IMR-90 (cell line): ENCODE measurements around the gene UNC79. TPM values are rescaled to one million over a fixed set of nuclear protein-coding genes. Genes with fewer than 3 reads are reported as not detected.

ENCODE experiments used
- ATAC-seq: fragments of 200-7000 bp; cut with Tn5 transposase; 2 replicates; pipeline ENCODE4 v1.9.1; 2020; ENCODE audit warnings: low read depth, mild to moderate bottlenecking, moderate library complexity
- BruUV-seq: library from RNA; stranded (reverse); fragments of 400-500 nt; replicated peaks from 2 replicates; lab custom pipeline; 2021; lab: Mats Ljungman, UMichigan
- CTCF ChIA-PET: fragments of 300-600 bp; formaldehyde crosslinking; extraction: SDS; loops from one replicate; lab custom pipeline; 2021; ENCODE audit warnings: antibody characterized with exemption; lab: Yijun Ruan, JAX
- POLR2A ChIA-PET: fragments of 300-600 bp; sonication (Branson Sonifier 250); formaldehyde crosslinking; loops from one replicate; lab custom pipeline; 2022; ENCODE audit warnings: antibody characterized with exemption; ENCODE audit not compliant: unreplicated experiment; lab: Charles Lee
- DNase-seq: peaks from one replicate; pipeline ENCODE4 v3.0.0; 2013
- H2AFZ ChIP-seq: replicated peaks from 2 replicates; pipeline ENCODE3; 2013; ENCODE audit warnings: low read length, mild to moderate bottlenecking; ENCODE audit not compliant: poor library complexity
- H2AK5ac ChIP-seq: 2 replicates; pipeline ENCODE4 v1.6.1; 2013; ENCODE audit warnings: low read depth, low read length, inconsistent platforms
- H2AK9ac ChIP-seq: replicated peaks from 2 replicates; pipeline ENCODE3; 2013; ENCODE audit warnings: mild to moderate bottlenecking, low read depth, low read length, moderate library complexity; ENCODE audit not compliant: poor library complexity
- H2BK120ac ChIP-seq: 2 replicates; pipeline ENCODE4 v1.6.1; 2013; ENCODE audit warnings: low read depth, low read length, inconsistent platforms
- H2BK15ac ChIP-seq: 3 replicates; pipeline ENCODE4 v1.6.1; 2013; ENCODE audit warnings: low read depth, low read length, inconsistent platforms
- H2BK20ac ChIP-seq: 2 replicates; pipeline ENCODE4 v1.6.1; 2013; ENCODE audit warnings: low read depth, mild to moderate bottlenecking, inconsistent platforms, low read length, moderate library complexity
- H2BK5ac ChIP-seq: 2 replicates; pipeline ENCODE4 v1.6.1; 2013; ENCODE audit warnings: mild to moderate bottlenecking, low read depth, low read length, inconsistent platforms; ENCODE audit not compliant: poor library complexity, severe bottlenecking
- H3K14ac ChIP-seq: replicated peaks from 2 replicates; pipeline ENCODE4 v1.6.1; 2013; ENCODE audit warnings: low read depth, low read length, inconsistent platforms
- H3K18ac ChIP-seq: 2 replicates; pipeline ENCODE4 v1.6.1; 2013; ENCODE audit warnings: low read depth, low read length, control low read depth
- H3K23ac ChIP-seq: 2 replicates; pipeline ENCODE4 v1.6.1; 2013; ENCODE audit warnings: low read depth, low read length, inconsistent platforms
- H3K27ac ChIP-seq: 2 replicates; pipeline ENCODE4 v1.5.1; 2013; ENCODE audit warnings: mild to moderate bottlenecking, control low read depth, low read length; ENCODE audit not compliant: insufficient read depth
- H3K27me3 ChIP-seq: 2 replicates; pipeline ENCODE4 v1.6.1; 2013; ENCODE audit warnings: low read length; ENCODE audit not compliant: control insufficient read depth, insufficient read depth
- H3K36me3 ChIP-seq: 2 replicates; pipeline ENCODE4 v1.6.1; 2013; ENCODE audit warnings: low read length, mixed read lengths; ENCODE audit not compliant: control insufficient read depth, insufficient read depth
- H3K4ac ChIP-seq: 2 replicates; pipeline ENCODE4 v1.6.1; 2013; ENCODE audit warnings: low read depth, low read length, inconsistent platforms
- H3K4me1 ChIP-seq: 2 replicates; pipeline ENCODE4 v1.6.1; 2013; ENCODE audit warnings: low read length, mixed read lengths; ENCODE audit not compliant: control insufficient read depth, insufficient read depth
- H3K4me2 ChIP-seq: 2 replicates; pipeline ENCODE4 v1.6.1; 2013; ENCODE audit warnings: low read depth, mild to moderate bottlenecking, control low read depth, low read length, moderate library complexity
- H3K4me3 ChIP-seq: 2 replicates; pipeline ENCODE4 v1.5.1; 2013; ENCODE audit warnings: low read depth, mild to moderate bottlenecking, control low read depth, low read length, moderate library complexity; ENCODE audit not compliant: insufficient read depth
- H3K56ac ChIP-seq: 2 replicates; pipeline ENCODE4 v1.6.1; 2013; ENCODE audit warnings: low read length, inconsistent platforms; ENCODE audit not compliant: insufficient read depth; ENCODE audit errors: extremely low read depth
- H3K79me1 ChIP-seq, 2 experiments: 2 replicates each; pipeline ENCODE4 v1.6.1; 2013; ENCODE audit warnings: low read length in 2 of 2, inconsistent platforms in 1 of 2, low read depth in 1 of 2
- H3K9ac ChIP-seq: 2 replicates; pipeline ENCODE4 v1.6.1; 2013; ENCODE audit warnings: low read depth, low read length, control low read depth
- H3K9me1 ChIP-seq: 2 replicates; pipeline ENCODE4 v1.6.1; 2013; ENCODE audit warnings: low read length, inconsistent platforms; ENCODE audit not compliant: insufficient read depth
- H3K9me3 ChIP-seq: 2 replicates; pipeline ENCODE4 v1.6.1; 2013; ENCODE audit warnings: low read length; ENCODE audit not compliant: control insufficient read depth, insufficient read depth
- H4K20me1 ChIP-seq: 2 replicates; pipeline ENCODE4 v1.6.1; 2013; ENCODE audit warnings: low read length, inconsistent platforms; ENCODE audit not compliant: insufficient read depth
- H4K5ac ChIP-seq: 2 replicates; pipeline ENCODE4 v1.6.1; 2013; ENCODE audit warnings: mild to moderate bottlenecking, low read depth, low read length, control low read depth
- H4K8ac ChIP-seq, 2 experiments: 2 replicates each; pipeline ENCODE4 v1.6.1; 2013; ENCODE audit warnings: low read depth in 2 of 2, low read length in 2 of 2, control low read depth in 1 of 2, inconsistent platforms in 1 of 2
- H4K91ac ChIP-seq: 2 replicates; pipeline ENCODE4 v1.6.1; 2013; ENCODE audit warnings: low read depth, low read length, inconsistent platforms; ENCODE audit not compliant: insufficient read depth
- BHLHE40 ChIP-seq: fragments of 150-350 bp; IDR thresholded peaks from 2 replicates; pipeline ENCODE4 v1.6.1; 2016; ENCODE audit warnings: mild to moderate bottlenecking, low read depth, low read length
- CEBPB ChIP-seq: IDR thresholded peaks from 2 replicates; pipeline ENCODE4 v1.6.1; 2012; ENCODE audit warnings: low read depth, low read length, improper control_type of control experiment
- CHD1 ChIP-seq: IDR thresholded peaks from 2 replicates; pipeline ENCODE4 v1.6.1; 2012; ENCODE audit warnings: low read depth, low read length, improper control_type of control experiment
- CTCF ChIP-seq: conservative IDR thresholded peaks from 2 replicates; pipeline ENCODE4 v1.5.1; 2012; ENCODE audit warnings: mild to moderate bottlenecking, low read depth, low read length, improper control_type of control experiment
- MAFK ChIP-seq: IDR thresholded peaks from 2 replicates; pipeline ENCODE4 v1.6.1; 2012; ENCODE audit warnings: low read depth, low read length, improper control_type of control experiment
- RFX5 ChIP-seq: IDR thresholded peaks from 2 replicates; pipeline ENCODE4 v1.8.0; 2012; ENCODE audit warnings: low read depth, mild to moderate bottlenecking, low read length, moderate library complexity
- USF2 ChIP-seq: fragments of 150-350 bp; IDR thresholded peaks from 2 replicates; pipeline ENCODE4 v1.6.1; 2017; ENCODE audit warnings: mild to moderate bottlenecking, antibody characterized with exemption, low read length, low read depth
- dilution Hi-C: fragments of 300-500 bp; cut with HindIII; formaldehyde crosslinking; loops from one replicate; pipeline ENCODE4 v1.14.3; 2018; ENCODE audit warnings: low sequenced_read_pairs; ENCODE audit not compliant: unreplicated experiment
- in situ Hi-C: fragments of 300-500 bp; cut with MboI; formaldehyde crosslinking; loops from 3 replicates; pipeline ENCODE4 v1.14.3; 2019; ENCODE audit warnings: low sequenced_read_pairs, inconsistent platforms, mixed read lengths
- intact Hi-C: fragments of 100-400 bp; cut with micrococcal nuclease; formaldehyde crosslinking; loops from 2 replicates; pipeline ENCODE4 v1.10.0; 2022
- polyA plus RNA-seq, 3 experiments: library from polyadenylated mRNA; depleted of rRNA; stranded (reverse); fragments of >200 nt; gene quantifications; 2 replicates each; pipeline ENCODE4 v1.2.3, GENCODE V29; 2012; ENCODE audit warnings: low replicate concordance in 1 of 3
- total RNA-seq: library from RNA; depleted of rRNA; stranded (reverse); fragments of >200 nt; gene quantifications from 2 replicates; pipeline ENCODE4 v1.2.3, GENCODE V29; 2012

Gene UNC79
- total and polyA plus RNA-seq, 2 of the 4 experiments (the other 2 are of a cell fraction): under 0.01 TPM

GRCh38 chr14:93665169-93665568, 234.4 kb downstream of the UNC79 start:
- no peak overlapping the region for H2AFZ ChIP-seq
- no peak for DNase-seq
- TF ChIP-seq RFX5: no peak
- TF ChIP-seq CTCF: no peak
- no peak for TF ChIP-seq CEBPB
- TF ChIP-seq USF2: no peak
- TF ChIP-seq BHLHE40: no peak
- TF ChIP-seq CHD1: no peak
- no peak for TF ChIP-seq MAFK
- CTCF ChIA-PET: no interaction called here
- H3K4ac ChIP-seq: no peak overlapping the region
- H3K36me3 ChIP-seq: no peaks in the 10 kb centered on the region
- H3K14ac ChIP-seq: no peak overlapping the region
- H4K8ac ChIP-seq: no peak overlapping the region
- no peak overlapping the region for H4K91ac ChIP-seq
- no TSS peak for BruUV-seq
- no peak overlapping the region for H2BK5ac ChIP-seq
- H2AK5ac ChIP-seq: no peak overlapping the region
- H3K4me2 ChIP-seq: no peak overlapping the region
- no peak overlapping the region for H3K9ac ChIP-seq
- H3K56ac ChIP-seq: no peak overlapping the region
- H3K4me1 ChIP-seq: no peaks in the 10 kb centered on the region
- H3K23ac ChIP-seq: no peak overlapping the region
- no peak for ATAC-seq
- dilution Hi-C loops (no loop called here), in situ Hi-C loops (no loop called here), intact Hi-C loops (no loop called here)
- no peak overlapping the region for H3K18ac ChIP-seq
- no peak overlapping the region for H4K5ac ChIP-seq
- H2BK15ac ChIP-seq: no peak overlapping the region
- no peaks in the 10 kb centered on the region for H3K27me3 ChIP-seq
- no peak overlapping the region for H2AK9ac ChIP-seq
- no peak overlapping the region for H2BK120ac ChIP-seq
- no peak overlapping the region for H3K4me3 ChIP-seq
- H4K20me1 ChIP-seq: no peaks in the 10 kb centered on the region
- no peaks in the 10 kb centered on the region for H3K9me3 ChIP-seq
- no peaks in the 10 kb centered on the region for H3K9me1 ChIP-seq
- no peak overlapping the region for H2BK20ac ChIP-seq
- POLR2A ChIA-PET: no interaction called here
- H3K27ac ChIP-seq: no peak overlapping the region
- H3K79me1 ChIP-seq: no peaks in the 10 kb centered on the region
